HG03575 (cell line): ENCODE results near the gene FBXL17.
"Not testable (repeated sequence)": the region's sequence is repeated elsewhere in the genome, so short reads cannot be mapped to it uniquely, and the experiment has no call there.

ENCODE experiments used
- ATAC-seq: cut with Tn5 transposase; IDR thresholded peaks from one replicate; pipeline ENCODE4 v1.9.1; 2021; ENCODE audit not compliant: unreplicated experiment, insufficient number of reproducible peaks, low FRiP score; ENCODE audit errors: extremely low read depth

FBXL17 gene

DNA sequence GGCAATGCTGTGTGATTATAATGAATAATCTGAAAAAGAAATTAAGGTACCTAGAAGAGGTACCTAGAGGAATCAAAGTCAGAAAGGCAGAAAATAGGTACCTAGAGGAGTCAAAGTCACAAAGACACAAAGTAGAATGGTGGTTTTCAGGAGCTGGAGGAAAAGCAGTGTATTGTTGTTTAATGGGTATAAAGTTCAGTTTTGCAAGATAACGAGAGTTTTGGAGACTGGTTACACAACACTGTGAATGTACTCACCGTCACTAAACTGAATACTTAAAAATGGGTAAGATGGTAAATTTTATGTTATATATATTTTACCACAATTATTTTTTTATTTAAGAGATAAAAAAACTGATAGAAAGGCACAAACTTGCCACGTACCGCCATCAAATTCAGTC is 57.0 kb downstream of the FBXL17 start:
- no peak for ATAC-seq

DNA sequence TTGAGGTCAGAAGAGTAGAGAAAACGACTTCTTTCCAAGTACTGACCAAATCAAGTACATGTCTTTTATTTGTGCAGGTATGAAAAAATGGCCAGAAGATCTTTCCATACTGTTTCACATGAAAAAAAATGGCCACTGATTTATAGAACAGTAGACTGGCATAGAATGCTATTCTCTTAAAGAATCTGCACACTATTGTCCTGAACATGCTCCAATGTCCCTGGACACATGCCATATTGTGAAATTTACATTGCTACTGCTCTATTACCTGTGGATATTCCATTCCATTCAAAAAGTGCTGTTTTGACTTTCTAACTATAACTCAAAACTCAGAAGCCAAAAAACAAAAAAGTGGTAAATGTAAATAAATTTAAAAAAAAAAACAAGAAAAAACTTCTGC is 60.6 kb downstream of the FBXL17 start:
- no peak for ATAC-seq

DNA sequence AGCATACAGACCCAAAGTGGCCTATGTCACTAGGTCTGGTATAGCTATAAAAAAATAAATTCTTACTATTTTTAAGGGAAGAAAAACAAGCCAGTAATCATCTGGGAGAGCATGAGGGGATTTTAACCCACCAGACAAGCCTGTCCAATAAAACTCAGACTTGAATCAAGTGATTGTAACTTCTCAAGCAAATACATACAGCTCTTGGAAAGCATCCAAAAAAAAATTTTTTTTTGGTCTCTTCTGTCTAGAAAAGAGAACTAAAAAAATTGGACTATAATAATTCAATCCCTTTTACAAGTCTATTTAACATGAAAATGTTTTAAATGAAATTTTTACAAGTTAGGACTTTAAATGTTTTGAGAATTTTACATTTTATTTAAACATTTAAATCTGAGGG is 61.7 kb downstream of the FBXL17 start:
- ATAC-seq, result no peak

DNA sequence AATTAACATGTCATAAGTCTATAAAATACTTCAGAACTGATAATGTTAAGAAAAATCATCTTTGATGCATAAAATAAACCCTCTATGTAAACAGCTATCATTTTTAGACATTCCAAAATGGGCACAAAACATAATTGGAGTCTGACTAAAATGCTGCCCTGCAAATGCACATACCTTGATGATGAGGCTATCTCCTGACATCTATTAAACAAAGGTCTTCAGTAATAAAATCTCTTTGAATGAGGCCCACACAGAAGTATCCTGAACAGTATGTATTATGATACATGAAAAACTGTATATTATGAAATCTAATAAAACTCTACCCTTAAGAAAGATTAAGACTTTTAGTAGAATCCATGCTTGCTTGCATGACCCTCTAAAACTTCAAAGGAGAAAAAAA is 66.1 kb downstream of the FBXL17 start:
- ATAC-seq, result no peak

DNA sequence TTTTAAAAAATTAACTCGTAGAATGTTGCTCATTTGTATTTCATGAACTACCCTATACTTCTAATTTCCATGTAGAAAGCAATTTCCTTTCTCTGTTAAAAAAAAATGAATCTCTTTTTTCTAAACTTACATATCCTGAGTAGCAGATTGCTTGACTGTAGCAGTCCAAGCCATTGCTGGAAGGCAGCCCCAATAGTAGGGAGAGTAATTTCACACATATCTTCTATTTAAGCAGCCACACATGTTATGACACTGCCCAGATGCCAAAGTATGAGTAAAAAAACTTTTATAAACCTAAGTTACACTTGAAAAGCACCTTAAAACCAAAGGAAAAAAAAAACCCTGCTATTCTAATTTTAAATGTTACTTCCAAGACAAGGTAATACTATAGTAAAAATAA is 69.6 kb downstream of the FBXL17 start:
- ATAC-seq, result no peak

DNA sequence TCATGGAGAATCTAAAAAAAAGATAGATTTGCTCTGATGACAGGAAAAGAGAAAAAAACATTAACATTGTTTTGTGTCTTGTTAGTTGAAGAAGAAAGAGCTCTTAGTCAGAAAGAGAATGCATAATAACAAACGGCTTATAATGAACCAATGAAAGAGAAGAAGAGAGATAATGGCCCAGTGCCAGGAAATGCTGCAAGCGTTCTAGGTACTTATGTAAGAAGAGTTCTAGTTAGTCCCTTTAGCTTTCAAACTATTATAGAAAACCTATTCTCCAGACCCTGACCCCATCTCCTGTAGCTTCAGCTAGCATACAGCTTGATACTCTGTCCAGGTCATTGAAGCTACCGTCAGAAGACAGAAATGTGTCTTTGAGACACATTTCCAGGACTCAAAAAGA is 70.2 kb downstream of the FBXL17 start:
- no peak for ATAC-seq

DNA sequence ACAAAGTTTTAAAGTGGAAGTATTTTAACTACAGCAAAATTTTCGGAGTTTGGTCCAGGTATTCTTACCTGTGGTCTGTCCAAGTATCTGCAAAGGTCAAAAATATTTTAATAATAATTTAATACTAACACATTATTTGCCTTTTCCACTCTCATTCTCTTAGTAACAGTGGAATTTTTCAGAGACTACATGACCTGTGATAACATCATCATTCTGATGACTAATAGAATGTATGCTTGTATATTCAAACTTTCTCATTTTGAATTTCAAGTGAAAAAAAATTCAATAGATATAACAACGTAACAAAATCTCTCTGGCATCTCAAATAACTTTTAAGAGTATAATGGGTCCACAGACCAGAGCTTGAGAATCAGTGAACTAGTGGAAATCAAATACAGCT is 78.3 kb downstream of the FBXL17 start:
- no peak for ATAC-seq

DNA sequence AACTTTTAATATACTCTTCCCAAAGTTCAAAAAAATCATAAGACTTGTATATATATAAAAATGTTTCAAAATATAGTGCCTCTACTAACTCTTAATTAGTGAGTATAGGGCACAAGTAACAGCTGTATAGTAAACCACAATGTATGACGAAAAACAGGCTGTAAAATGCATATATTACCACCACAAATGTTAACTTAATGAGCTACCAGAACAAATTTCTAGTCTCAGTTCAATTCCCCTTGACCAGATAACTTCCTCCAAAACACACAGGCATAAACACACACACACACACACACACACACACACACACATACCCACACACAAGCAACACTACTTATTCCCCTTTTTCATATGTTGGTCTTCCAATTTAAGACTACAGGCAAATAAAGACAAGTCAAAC is 78.8 kb downstream of the FBXL17 start:
- no peak for ATAC-seq

DNA sequence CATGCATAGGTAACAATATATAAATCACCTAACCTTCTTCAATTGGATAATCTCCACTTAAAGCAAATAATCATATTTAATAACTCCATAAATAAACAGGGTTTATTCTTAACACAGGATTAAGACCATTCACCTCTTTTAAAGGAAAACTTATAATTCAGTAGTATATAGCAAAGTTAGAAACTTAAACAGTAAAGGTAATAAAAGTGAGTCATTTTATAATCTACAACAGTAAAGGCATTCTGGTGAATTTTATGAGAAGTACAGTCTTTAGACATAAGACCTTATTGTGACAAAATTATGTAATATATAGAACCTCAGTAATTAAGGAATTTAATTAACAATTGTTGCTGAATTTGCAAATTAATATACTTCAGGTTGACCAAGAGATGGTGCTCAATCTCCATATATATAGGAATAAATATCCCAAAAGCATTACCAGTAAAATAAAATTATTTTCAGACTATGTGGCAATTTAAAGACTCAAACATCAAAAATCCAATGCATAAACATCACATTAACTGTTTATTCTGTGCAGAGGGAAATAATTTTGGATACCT is 84.8 kb downstream of the FBXL17 start:
- ATAC-seq, result no peak

DNA sequence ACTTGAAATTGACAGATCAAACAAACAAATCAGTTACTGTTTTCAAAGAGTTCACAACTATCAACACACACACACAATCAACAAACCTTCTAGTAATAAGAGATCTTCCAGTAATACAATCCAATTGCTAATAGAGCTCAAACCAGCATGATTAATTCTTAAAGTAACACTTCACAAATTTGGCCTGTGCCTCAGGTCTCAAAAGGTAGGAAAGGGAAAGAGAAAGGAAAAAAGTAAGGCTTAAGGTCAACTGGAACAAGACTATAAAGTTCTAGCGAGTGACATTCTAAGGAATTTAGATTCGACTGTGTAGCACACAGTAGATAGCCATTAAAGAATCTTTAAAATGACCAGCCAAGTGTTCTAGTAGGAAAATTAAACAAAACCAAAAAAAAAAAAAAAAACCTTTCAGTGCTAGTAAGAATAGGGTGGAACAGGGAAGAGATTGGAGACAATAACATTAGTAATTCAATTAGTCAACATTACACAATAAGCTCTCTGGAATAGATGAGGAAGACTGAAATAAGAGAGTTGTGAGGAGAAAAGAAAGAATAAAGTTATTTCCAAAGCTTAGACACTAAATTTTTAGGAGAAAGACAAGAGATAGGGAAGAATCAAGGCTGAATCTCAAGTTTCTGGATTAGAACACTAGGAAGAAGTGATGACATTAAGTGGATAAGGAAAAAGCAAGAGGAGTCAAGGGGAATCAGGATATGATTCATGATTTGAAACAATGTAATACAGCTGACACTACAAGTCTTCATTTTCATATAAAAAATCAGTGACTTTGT is 86.1 kb downstream of the FBXL17 start:
- ATAC-seq, result no peak

DNA sequence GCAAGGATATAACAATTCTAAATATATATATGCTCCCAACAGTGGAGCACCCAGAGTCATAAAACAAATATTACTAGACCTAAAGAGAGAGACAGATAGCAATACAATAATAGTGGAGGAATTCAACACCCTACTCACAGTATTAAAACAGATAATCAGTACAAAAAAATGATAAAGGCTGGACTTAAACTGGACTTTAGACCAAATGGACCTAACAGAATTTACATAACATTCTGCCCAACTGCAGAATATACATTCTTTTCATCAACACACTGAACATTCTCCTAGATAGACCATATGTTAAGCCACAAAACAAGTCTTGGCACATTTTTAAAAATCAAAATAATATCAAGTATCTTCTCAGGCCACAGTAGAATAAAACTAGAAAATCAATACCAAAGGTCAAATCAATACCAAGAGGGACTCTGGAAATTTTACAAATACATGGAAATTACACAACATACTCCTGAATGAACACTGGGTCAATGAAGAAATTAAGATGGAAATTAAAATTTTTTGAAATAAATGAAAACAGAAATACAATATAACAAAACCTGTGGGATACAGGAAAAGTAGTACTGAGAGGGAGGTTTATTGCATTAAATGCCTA is 100.8 kb downstream of the FBXL17 start:
- no peak for ATAC-seq

DNA sequence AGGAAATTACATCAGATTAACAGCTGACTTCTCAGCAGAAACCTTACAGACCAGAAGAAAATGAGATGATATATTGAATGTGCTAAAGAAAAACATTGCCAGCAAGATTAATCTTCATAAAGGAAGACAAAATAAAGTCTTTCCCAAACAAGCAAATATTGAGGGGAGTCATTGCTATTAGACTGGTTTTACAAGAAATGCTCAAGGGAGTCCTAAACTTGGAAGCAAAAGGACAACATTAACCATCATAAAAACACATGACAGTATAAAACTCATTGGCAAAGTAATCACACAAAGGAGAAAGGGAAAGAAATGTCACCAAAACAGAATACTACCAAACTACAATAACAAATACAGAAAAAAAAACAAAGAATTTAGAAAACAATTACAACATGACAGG is 101.7 kb downstream of the FBXL17 start:
- no peak for ATAC-seq

DNA sequence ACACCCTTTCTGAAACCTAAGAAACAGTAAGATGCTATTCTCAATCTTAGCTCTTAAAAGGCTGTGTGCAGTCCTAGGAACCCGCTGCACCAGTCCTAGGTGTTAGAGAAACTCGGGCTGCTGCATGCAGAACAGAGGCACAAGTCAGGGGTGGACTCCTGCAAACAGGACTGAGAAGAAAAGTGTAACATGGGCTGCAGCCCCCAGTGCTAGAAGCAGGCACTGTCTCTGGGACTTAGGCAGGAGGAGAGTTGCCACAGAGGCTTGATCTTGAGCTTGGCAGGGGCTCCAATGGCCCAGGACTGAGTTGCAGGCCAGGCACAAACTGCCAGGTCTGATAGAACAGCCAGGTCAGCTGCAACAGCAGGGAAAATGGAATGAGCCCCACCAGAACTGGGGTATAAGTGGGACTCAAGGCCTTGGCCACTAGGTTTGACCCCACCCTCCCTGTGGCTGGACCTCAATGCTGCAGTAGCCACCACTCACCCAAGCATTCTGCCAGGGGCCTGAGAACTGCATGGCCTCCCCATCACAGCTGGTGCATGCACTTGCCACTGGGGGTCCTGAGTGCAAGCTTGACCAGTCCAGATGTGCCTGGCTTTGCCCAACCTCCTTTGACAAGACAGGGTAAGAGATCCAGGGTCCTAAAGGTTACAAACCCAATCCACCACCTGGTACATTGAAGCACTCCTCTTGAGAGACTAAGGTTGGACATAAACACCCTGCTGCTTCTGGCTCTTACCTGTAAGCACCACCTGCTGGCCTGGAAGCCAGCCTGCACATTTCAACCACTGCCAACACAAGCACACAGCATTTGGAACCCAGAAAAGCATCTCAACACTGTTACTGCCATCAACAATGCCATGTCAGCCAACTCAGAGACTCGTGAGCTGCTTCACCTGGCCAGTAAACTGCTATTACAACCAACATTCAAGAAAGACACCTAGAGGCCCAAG is 103.3 kb downstream of the FBXL17 start:
- no peak for ATAC-seq

DNA sequence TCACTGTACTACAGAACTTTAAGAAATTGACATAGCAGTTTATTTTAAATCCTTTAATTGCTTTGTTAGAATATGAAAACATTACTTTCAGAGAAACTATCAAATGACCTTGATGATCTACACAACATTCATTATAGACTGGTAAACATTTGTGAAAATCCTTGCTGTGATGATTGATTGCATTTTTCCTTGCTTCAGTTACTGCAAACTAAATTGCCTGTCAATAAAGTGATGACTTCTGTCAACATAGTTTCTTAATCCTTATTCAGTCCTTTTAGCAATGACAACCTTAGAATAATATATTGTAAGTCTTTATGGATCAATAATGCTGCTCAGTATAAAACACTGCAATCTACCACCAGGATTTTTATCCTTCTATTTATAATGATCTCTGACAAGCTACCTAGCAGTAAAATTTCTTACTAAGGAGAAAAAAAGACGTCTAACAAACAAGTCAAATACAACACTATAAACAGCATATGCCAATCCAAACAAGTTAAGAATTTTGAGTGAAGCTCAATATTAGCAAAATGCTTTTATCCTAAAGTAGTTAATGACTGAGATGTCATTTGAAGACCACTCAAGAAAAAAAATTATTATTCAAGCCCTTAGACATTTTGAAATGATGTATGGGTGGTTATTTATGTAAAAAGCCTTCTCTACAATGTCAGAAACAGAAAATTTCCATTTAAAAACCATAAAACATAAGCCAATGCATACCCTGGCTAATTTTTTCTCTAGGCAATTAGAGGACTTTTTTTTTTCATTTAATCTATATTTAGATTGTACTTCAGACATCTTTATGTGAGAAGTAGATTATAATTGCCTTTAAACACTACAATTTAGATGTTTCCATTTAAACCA is 105.5 kb downstream of the FBXL17 start:
- no peak for ATAC-seq

DNA sequence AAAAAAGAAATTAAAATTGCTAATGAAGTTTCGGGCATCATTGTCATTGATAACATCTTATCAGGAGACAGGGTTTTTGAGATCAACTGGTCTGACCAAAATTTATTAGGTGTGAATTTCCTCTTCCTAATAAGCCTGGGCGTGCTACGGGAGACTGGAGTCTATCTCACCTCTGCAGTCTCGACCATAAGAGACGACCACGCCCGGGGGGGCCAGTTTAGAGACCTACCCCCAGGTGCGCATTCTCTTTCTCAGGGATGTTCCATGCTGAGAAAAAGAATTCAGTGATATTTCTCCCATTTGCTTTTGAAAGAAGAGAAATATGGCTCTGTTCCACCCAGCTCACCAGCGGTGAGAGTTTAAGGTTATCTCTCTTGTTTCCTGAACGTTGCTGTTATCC is 107.8 kb downstream of the FBXL17 start:
- ATAC-seq, result not testable (repeated sequence)

DNA sequence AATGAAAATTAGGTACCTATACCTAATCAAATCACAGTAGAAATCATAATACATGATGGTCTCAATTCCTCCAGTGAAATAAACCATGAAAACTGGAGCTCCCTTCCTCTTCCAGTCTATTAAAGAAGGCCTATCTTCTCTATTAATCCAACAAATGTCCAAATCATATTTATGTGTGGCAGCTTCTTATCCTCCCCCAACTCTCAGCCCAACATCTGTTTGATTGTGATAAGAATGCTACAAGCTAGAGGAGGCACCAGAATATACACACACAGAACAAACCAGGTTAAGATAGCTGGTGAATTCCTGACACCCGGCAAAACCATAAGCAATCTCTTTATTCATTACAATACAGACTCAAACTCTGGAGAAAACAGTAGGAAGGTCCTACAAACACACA is 110.8 kb downstream of the FBXL17 start:
- no peak for ATAC-seq

DNA sequence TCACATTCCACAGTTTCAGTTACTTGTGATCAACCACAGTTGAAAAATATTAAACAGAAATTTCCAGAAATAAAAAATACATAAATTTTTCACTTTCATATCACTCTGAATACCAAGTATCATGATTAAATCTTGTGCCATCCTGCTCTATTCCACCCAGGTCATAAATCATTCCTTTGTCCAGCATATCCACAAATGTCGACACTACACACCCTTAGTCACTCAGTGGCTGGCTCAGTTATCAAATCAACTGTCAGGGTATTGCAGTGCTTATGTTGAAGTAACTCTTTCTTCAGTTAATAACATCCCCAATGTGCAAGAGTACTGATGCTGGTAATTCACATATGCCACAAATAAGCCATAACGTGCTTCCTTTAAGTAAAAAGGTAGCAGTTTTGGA is 115.7 kb downstream of the FBXL17 start:
- no peak for ATAC-seq

DNA sequence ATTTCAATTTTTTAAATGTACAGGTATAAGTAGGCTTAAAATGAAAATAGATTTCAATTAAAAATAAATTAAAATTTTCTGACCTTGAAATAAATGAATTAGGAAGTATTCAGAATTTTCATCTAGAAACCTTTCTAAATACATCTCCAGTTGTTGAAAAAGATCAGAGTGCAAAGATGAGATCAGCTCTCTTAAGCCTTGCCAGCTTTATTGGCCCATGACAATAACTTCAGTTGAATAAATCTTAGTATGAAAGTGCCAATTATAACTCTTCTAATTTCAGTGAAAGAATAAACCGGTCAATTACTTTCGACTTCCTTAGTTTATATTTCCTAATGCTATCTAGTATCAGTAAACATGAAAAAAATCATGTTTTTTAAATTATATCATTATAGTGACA is 117.4 kb downstream of the FBXL17 start:
- no peak for ATAC-seq

DNA sequence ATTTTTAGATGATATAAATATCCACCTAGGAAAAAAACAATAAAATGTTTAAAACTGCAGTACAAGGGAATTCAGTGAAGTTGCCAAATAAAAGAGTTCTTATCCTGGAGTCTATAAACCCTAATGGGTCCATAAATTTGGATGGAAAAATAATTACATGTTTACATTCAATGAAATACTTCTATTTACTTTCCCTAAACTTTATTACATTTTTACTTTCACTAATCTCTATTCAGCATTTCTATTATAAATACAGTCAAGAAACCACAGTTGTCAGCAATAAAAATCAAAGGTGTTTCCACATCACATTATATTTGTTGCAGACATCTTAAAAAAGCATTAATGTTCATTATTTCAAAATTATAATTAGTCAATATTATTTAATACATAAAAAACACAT is 118.6 kb downstream of the FBXL17 start:
- no peak for ATAC-seq
